ENCODE data around the gene POLR3K.

The POLR3K gene

DNA sequence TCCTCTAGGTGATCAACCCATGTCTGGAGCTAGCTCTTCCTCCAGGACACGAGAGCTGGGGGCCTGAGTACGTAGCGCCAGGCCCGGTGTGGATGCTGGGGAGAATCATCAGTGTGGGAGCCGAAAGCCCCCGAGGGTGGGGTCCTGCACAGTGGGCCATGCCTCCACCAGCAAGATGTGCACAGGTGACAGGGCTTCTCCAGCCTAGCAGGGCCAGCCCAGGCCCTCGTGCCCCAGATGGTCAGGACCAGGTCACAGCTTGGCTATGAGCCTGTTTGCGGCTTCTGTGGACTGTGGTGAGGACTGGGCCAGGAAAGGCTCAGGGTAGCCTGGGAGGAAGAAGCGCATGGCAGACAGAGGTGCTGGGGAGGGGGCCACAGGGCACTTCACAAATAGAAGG is 32.5 kb upstream of the POLR3K start:
- TF ChIP-seq, protein P1, sequence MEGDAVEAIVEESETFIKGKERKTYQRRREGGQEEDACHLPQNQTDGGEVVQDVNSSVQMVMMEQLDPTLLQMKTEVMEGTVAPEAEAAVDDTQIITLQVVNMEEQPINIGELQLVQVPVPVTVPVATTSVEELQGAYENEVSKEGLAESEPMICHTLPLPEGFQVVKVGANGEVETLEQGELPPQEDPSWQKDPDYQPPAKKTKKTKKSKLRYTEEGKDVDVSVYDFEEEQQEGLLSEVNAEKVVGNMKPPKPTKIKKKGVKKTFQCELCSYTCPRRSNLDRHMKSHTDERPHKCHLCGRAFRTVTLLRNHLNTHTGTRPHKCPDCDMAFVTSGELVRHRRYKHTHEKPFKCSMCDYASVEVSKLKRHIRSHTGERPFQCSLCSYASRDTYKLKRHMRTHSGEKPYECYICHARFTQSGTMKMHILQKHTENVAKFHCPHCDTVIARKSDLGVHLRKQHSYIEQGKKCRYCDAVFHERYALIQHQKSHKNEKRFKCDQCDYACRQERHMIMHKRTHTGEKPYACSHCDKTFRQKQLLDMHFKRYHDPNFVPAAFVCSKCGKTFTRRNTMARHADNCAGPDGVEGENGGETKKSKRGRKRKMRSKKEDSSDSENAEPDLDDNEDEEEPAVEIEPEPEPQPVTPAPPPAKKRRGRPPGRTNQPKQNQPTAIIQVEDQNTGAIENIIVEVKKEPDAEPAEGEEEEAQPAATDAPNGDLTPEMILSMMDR (IDR thresholded peaks at IDR 0.05): no peak
- TF ChIP-seq ZFX (IDR thresholded peaks at IDR 0.05; ENCODE audit: borderline replicate concordance): no peak

DNA sequence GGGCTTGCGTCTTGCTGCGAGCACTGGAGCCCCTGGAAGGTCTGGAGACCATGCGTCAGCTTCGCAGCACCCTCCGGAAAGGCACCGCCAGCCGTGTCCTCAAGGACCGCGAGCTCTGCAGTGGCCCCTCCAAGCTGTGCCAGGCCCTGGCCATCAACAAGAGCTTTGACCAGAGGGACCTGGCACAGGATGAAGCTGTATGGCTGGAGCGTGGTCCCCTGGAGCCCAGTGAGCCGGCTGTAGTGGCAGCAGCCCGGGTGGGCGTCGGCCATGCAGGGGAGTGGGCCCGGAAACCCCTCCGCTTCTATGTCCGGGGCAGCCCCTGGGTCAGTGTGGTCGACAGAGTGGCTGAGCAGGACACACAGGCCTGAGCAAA is 32.0 kb upstream of the POLR3K start:
- no peak overlapping the region for H3K27ac ChIP-seq
- TF ChIP-seq, protein P1 (IDR thresholded peaks at IDR 0.05): no peak
- TF ChIP-seq ZFX (IDR thresholded peaks at IDR 0.05; ENCODE audit: borderline replicate concordance): no peak

More for the DNA sequence above, 32.5 kb upstream of the POLR3K start:
- no peak overlapping the region for H3K27ac ChIP-seq

DNA sequence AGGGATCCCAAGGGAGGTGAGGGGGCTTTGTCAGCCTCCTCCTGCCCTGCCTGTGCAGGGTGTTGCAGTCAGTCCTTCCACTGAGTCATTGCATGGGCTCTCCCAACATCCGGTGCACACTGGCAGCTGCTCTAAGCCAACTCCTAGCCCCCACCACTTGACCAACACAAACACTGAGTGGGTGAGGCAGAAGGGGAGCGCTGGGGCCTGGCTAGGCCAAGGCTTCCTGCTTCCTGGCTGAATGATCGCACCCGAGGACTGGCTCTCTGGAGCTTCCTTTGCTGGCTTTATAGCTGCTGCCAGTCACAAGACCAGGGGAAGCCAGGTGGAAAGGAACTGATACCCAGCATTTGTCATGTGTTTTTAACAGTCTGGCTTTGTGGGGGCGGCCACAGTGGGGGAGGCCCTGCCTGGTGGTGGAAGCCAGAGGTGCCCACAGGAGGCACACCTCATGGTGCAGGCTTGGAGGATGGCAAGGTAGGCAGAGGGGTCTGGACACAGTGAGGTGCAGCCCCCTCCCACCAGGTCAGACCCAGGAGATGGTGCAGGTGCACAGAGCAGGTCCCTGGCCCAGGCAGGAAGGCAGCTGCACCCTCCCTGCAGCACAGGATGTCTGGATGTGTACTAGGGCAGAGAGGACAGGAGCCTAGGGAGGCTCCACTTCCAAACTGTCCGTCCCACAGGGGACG is 31.5 kb upstream of the POLR3K start:
- no peak overlapping the region for H3K27ac ChIP-seq

DNA sequence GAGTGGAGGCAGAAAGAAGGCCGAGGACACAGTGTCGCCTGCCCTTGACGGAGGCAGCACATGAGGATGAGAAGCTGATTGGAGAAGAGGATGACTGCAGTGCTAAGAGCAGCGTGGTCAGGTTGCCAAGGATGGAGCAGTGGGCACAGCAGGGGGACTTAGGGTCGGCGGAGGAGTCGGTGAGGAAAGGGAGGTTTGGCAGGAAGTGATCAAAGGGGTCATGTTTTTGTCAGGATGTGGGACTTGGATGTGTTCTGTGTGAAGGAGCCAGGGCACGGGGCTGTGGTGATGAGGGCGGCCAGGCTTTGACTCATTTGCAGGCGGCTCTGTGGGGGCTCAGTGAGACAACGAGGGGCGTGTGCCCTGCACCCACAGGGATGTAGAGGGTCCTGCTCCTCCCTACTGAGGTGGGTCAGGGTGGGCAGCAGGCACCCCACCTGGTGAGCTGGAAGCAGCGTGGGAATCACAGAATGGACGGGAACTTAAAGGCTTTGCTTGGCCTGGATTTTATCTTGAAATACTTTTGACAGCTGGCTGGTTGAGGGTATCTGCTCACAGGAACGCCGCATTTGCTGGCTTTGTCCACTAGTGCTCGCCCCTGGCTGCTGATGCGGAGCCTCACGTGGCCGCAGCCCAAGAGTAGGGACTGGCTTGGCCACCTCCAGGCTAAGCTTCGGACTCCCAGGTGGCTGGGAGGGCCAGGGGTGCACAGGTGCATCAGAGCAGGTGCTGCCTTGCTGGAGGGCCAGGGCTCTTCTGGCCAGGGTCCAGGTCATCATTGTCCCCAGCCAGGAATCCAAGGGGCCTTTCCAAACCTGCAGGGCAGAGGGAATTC is 30.6 kb upstream of the POLR3K start:
- H3K27ac ChIP-seq: no peak overlapping the region
- TF ChIP-seq ZFX (IDR thresholded peaks at IDR 0.05; ENCODE audit: borderline replicate concordance): no peak
- TF ChIP-seq, protein P1 (IDR thresholded peaks at IDR 0.05): no peak

More for the DNA sequence above, 31.5 kb upstream of the POLR3K start:
- TF ChIP-seq, protein P1 (IDR thresholded peaks at IDR 0.05): no peak
- TF ChIP-seq ZFX (IDR thresholded peaks at IDR 0.05; ENCODE audit: borderline replicate concordance): no peak

DNA sequence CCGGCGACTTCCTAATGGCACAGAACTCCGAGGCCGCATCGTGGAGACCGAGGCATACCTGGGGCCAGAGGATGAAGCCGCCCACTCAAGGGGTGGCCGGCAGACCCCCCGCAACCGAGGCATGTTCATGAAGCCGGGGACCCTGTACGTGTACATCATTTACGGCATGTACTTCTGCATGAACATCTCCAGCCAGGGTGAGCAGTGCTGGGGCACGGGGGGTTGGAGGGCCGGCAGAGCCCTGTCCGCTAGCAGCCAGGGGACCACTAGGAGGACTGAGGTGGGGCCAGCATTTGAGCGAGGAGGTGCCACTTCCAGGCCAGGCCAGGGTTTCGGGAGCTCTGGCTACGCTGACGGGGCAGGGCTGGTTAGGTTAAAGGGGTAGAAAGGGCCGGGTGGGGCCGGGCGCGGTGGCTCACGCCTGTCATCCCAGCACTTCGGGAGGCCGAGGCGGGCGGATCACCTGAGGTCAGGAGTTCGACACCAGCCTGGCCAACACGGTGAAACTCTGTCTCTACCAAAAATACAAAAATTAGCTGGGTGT is 29.7 kb upstream of the POLR3K start:
- H3K27ac ChIP-seq: no peak overlapping the region

DNA sequence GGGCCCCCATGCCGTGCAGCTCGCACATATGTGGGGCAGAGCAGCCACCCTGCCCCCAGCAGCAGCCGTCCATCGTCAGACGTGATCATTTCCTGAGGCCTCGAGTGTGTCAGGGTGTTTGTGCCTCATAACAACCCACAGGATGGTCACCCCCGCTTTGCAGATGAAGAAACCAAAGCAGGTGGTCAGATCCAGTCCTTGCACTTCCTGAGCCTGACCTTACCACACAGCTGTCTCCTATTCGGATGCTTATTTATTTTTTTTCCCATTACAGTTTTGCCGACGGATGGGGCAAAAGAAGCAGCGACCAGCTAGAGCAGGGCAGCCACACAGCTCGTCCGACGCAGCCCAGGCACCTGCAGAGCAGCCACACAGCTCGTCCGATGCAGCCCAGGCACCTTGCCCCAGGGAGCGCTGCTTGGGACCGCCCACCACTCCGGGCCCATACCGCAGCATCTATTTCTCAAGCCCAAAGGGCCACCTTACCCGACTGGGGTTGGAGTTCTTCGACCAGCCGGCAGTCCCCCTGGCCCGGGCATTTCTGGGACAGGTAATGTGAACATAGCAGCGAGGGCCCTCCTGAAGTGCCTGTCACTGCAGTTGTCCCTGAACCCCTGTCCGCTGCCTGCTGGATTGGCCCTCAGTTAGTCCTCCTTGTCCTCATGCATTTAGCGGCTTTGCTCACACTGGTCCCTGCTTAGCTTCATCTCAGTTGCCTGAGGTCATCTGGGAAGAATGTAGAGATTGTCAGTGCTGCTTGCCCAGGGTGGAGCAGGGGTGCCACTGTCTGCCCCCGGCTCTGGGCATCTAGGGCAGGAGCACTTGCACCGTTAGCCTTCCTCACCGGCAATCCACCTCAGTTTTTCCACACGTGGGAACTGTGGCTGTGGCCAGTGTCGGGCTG is 26.0 kb upstream of the POLR3K start:
- TF ChIP-seq ZFX (IDR thresholded peaks at IDR 0.05; ENCODE audit: borderline replicate concordance): no peak
- TF ChIP-seq, protein P1 (IDR thresholded peaks at IDR 0.05): no peak
- peak overlapping the region; percentile 84 for H3K27ac ChIP-seq

More for the DNA sequence above, 29.7 kb upstream of the POLR3K start:
- TF ChIP-seq, protein P1 (IDR thresholded peaks at IDR 0.05): no peak
- TF ChIP-seq ZFX (IDR thresholded peaks at IDR 0.05; ENCODE audit: borderline replicate concordance): no peak

Data from 22Rv1 (cell line).